ENCODE results near the gene SLC5A6. TPM values are rescaled to one million over a fixed set of nuclear protein-coding genes. Genes with fewer than 3 reads are reported as not detected.

The SLC5A6 gene
- total RNA-seq, 1 donor from 2014 or later, result 66.7 TPM

- no peaks in the 10 kb centered on the region for H3K4me1 Mint-ChIP-seq (ENCODE audit: low read depth)
- no peaks in the 10 kb centered on the region for H3K9me3 Mint-ChIP-seq (ENCODE audit: low read depth)
- H3K4me3 Mint-ChIP-seq (ENCODE audit: low read depth), result no peak overlapping the region
- TF ChIP-seq CTCF (IDR thresholded peaks at IDR 0.05; ENCODE audit: unreplicated experiment), result no peak
- H3K27me3 Mint-ChIP-seq, result peaks cover 8% of the 10 kb centered on the region
- H3K36me3 Mint-ChIP-seq (ENCODE audit: insufficient read depth), result no peaks in the 10 kb centered on the region
- no peak overlapping the region for H3K27ac Mint-ChIP-seq
- DNase-seq (ENCODE audit: low spot score, unreplicated experiment), result no peak
Observed at GRCh38 chr2:27174638-27175037, 37.4 kb downstream of the SLC5A6 start.

- Mint-ChIP-seq H3K9me3 (ENCODE audit: low read depth) (no peaks in the 10 kb centered on the region), H3K4me1 (ENCODE audit: low read depth) (peaks cover 3% of the 10 kb centered on the region), H3K27ac (no peak overlapping the region), H3K36me3 (ENCODE audit: insufficient read depth) (no peaks in the 10 kb centered on the region), H3K4me3 (ENCODE audit: low read depth) (no peak overlapping the region), H3K27me3 (peaks cover 11% of the 10 kb centered on the region)
- no peak for TF ChIP-seq CTCF (IDR thresholded peaks at IDR 0.05; ENCODE audit: unreplicated experiment)
- DNase-seq (ENCODE audit: low spot score, unreplicated experiment), result no peak
Observed at GRCh38 chr2:27171351-27171848, 40.7 kb downstream of the SLC5A6 start.

- no peak overlapping the region for H3K4me3 Mint-ChIP-seq (ENCODE audit: low read depth)
- peaks cover 11% of the 10 kb centered on the region for H3K27me3 Mint-ChIP-seq
- TF ChIP-seq CTCF (IDR thresholded peaks at IDR 0.05; ENCODE audit: unreplicated experiment), result no peak
- DNase-seq (ENCODE audit: low spot score, unreplicated experiment), result no peak
- H3K4me1 Mint-ChIP-seq (ENCODE audit: low read depth), result peaks cover 3% of the 10 kb centered on the region
- no peaks in the 10 kb centered on the region for H3K9me3 Mint-ChIP-seq (ENCODE audit: low read depth)
- H3K36me3 Mint-ChIP-seq (ENCODE audit: insufficient read depth), result no peaks in the 10 kb centered on the region
- no peak overlapping the region for H3K27ac Mint-ChIP-seq
Observed at GRCh38 chr2:27170581-27171337, 41.3 kb downstream of the SLC5A6 start.

- peaks cover 3% of the 10 kb centered on the region for H3K4me1 Mint-ChIP-seq (ENCODE audit: low read depth)
- TF ChIP-seq CTCF (IDR thresholded peaks at IDR 0.05; ENCODE audit: unreplicated experiment), result no peak
- H3K27ac Mint-ChIP-seq, result no peak overlapping the region
- H3K4me3 Mint-ChIP-seq (ENCODE audit: low read depth), result no peak overlapping the region
- no peaks in the 10 kb centered on the region for H3K9me3 Mint-ChIP-seq (ENCODE audit: low read depth)
- H3K36me3 Mint-ChIP-seq (ENCODE audit: insufficient read depth), result no peaks in the 10 kb centered on the region
- no peak for DNase-seq (ENCODE audit: low spot score, unreplicated experiment)
- H3K27me3 Mint-ChIP-seq, result peaks cover 3% of the 10 kb centered on the region
Observed at GRCh38 chr2:27164960-27165763, 46.9 kb downstream of the SLC5A6 start.
